ENCODE results near the gene GAL3ST1.
"Not testable (repeated sequence)": the region's sequence is repeated elsewhere in the genome, so short reads cannot be mapped to it uniquely, and the experiment has no call there.

GAL3ST1 gene

GRCh38 chr22:30572210-30572609 lies 2.3 kb downstream of the GAL3ST1 start:
- H3K27ac ChIP-seq = no peak overlapping the region
- no peak for TF ChIP-seq CTCF (conservative IDR thresholded peaks at IDR 0.05)

DNA sequence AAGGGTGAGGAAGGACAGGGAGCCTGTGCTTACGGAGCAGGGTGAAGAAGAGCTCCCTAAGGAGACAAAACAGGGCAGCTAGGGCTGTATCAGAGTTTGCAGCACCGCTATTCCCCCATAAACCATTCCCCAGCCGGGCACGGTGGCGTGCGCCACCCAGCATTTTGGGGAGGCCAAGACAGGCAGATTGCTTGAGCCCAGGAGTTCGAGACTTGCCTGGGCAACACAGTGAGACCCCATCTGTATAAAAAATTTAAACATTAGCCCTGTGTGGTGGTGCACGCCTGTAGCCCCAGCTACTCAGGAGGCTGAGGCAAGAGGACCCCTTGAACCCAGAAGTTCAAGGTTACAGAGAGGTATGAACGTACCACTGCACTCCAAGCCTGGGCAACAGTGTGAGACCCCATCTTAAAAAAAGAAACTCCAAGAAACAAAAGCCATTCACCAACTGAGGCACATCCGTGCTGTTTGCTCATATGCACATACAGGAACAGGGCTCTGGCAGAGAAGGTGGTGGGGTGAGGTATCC lies 4.7 kb downstream of the GAL3ST1 start:
- TF ChIP-seq CTCF (conservative IDR thresholded peaks at IDR 0.05) = no peak
- H3K27ac ChIP-seq = no peak overlapping the region

DNA sequence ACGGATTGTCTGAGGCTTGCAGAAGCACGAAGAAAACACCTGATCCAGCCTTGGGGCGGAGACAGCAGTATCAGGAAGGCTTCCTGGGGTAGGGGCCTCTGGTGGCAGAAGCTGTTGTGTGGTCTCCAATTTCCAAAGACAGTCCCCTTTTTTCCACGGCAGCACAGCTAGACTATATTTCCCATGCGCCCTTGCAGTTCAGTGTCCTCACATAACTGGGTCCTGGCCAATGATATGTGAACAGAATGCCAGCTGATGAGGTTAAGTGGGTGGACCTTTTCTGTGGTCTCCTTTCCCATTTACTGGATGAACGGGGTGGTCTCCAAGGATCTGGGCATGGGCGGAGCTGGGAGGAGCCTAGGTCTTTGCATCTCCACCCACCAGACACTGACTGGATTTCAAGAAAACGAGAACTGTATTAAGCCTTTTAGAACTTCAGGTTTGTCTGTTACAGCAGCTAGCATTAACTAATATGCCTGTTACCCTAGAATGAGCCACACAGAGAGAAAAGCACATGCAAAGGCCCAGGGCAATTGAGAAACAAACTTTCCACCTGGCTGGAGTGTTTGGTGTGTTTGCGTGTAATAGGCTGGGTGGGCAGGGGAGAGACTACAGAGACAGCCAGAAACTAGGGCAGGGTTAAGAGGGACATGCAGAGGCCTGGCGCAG lies 6.2 kb downstream of the GAL3ST1 start:
- H3K27ac ChIP-seq = no peak overlapping the region
- TF ChIP-seq CTCF (conservative IDR thresholded peaks at IDR 0.05) = no peak

GRCh38 chr22:30567277-30567676 lies 7.2 kb downstream of the GAL3ST1 start:
- H3K27ac ChIP-seq = not testable (repeated sequence)

- no peak overlapping the region for H3K27ac ChIP-seq
- no peak for TF ChIP-seq CTCF (conservative IDR thresholded peaks at IDR 0.05)
Measured at GRCh38 chr22:30566125-30566524, 8.3 kb downstream of the GAL3ST1 start.

GRCh38 chr22:30565341-30565740 lies 9.1 kb downstream of the GAL3ST1 start:
- TF ChIP-seq CTCF (conservative IDR thresholded peaks at IDR 0.05) = no peak
- H3K27ac ChIP-seq = no peak overlapping the region

DNA sequence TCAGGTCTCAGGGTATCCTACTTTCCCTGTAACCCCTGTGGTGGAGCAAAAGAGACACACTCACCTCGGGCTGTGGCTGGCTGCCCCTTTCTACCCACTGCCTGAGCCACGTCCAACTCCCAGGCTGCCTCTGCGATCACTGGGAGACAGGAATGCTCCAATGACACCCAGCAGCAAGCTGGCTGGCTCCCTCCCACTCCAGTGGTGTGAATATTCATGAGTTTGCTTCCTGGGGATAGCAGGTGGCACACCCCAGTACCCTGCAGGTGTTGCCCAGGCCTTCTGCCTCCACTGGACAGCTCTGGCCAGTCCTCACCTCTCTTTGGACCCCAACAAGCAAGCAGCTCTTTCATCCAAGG lies 9.7 kb downstream of the GAL3ST1 start:
- no peak for TF ChIP-seq CTCF (conservative IDR thresholded peaks at IDR 0.05)
- no peak overlapping the region for H3K27ac ChIP-seq

DNA sequence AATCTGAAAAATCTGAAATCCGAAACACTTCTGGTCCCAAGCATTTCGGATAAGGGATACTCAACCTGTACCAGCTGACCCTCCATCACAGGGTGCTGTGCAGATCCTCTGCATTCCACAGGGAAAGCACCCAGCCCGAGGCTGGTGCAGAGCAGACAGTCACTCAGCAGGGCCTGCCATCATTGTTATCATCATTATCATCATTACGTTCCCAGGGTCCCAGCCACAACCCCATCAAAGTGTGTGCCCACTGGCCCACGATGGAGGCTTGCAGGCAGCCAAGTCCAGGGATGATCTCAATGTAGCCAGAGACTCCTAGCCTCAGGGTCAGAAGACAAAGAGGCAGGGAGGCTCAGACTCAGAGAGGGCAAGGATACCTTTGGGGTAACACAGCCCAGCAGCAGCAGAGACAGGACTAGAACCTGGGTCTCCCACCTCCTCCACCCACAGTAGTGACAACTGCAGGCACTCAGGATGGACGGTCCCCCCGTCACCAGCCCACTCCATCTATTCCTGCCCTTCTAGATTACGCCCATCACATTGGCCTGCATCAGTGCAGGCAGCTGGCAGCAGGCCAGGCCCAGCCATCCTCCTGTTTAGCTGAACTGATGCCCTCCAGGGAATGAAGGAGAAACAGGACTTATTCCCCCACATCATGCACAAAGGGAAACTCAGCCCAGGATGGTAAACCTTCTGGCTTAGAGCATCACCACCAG lies 10.3 kb downstream of the GAL3ST1 start:
- H3K27ac ChIP-seq = no peak overlapping the region
- TF ChIP-seq CTCF (conservative IDR thresholded peaks at IDR 0.05) = no peak
